GM23338 (cell line): ENCODE measurements around the gene BBX. TPM values are rescaled to one million over a fixed set of nuclear protein-coding genes. Genes with fewer than 3 reads are reported as not detected.

Experiments used
- ATAC-seq: fragments of 200-7000 bp; cut with Tn5 transposase; 3 replicates; pipeline ENCODE4 v1.9.1; 2020
- DNase-seq: peaks from one replicate; pipeline ENCODE4 v3.0.0-alpha.2; 2015; ENCODE audit warnings: low spot score
- H2AFZ ChIP-seq: fragments of 200-600 bp; sonication (generic); 2 replicates; pipeline ENCODE4 v1.8.0; 2016; ENCODE audit warnings: antibody characterized with exemption, mild to moderate bottlenecking, moderate library complexity
- H3F3A ChIP-seq: fragments of 200-600 bp; sonication (generic); replicated peaks from 2 replicates; pipeline ENCODE4 v1.8.0; 2017; ENCODE audit warnings: antibody characterized with exemption, mixed run types, low read depth
- H3K27ac ChIP-seq: fragments of 200-600 bp; sonication (generic); 2 replicates; pipeline ENCODE4 v1.6.1; 2016; ENCODE audit warnings: low read depth
- H3K27me3 ChIP-seq: fragments of 200-600 bp; sonication (generic); 2 replicates; pipeline ENCODE4 v1.8.0; 2016; ENCODE audit warnings: mild to moderate bottlenecking, mixed run types, moderate library complexity; ENCODE audit not compliant: insufficient read depth
- H3K36me3 ChIP-seq: fragments of 200-600 bp; sonication (generic); 2 replicates; pipeline ENCODE4 v1.8.0; 2016; ENCODE audit warnings: mild to moderate bottlenecking; ENCODE audit not compliant: insufficient read depth
- H3K4me1 ChIP-seq: fragments of 200-600 bp; sonication (generic); 2 replicates; pipeline ENCODE4 v1.8.0; 2016; ENCODE audit warnings: mild to moderate bottlenecking, moderate library complexity; ENCODE audit not compliant: insufficient read depth
- H3K4me2 ChIP-seq: fragments of 200-600 bp; sonication (generic); 2 replicates; pipeline ENCODE4 v1.7.1; 2017; ENCODE audit warnings: mixed run types
- H3K4me3 ChIP-seq: fragments of 200-600 bp; sonication (generic); 2 replicates; pipeline ENCODE4 v1.6.1; 2016; ENCODE audit warnings: mixed run types
- H3K79me2 ChIP-seq: fragments of 200-600 bp; sonication (generic); replicated peaks from 2 replicates; pipeline ENCODE4 v1.8.0; 2017; ENCODE audit warnings: mild to moderate bottlenecking; ENCODE audit not compliant: insufficient read depth
- H3K9me2 ChIP-seq: fragments of 200-600 bp; sonication (generic); 2 replicates; pipeline ENCODE4 v1.8.0; 2017; ENCODE audit not compliant: insufficient read depth
- H4K20me1 ChIP-seq: fragments of 200-600 bp; sonication (generic); replicated peaks from 2 replicates; pipeline ENCODE4 v1.8.0; 2017; ENCODE audit warnings: mild to moderate bottlenecking; ENCODE audit not compliant: insufficient read depth
- H3K27ac Mint-ChIP-seq: 2 replicates; pipeline ENCODE4 v1.8.0; 2020; ENCODE audit warnings: inconsistent platforms, mild to moderate bottlenecking, moderate library complexity, mixed read lengths
- H3K27me3 Mint-ChIP-seq: 3 replicates; pipeline ENCODE4 v1.8.0; 2022; ENCODE audit warnings: low read depth, mild to moderate bottlenecking, moderate library complexity, mixed read lengths, inconsistent platforms; ENCODE audit not compliant: insufficient read depth, poor library complexity
- H3K36me3 Mint-ChIP-seq: 3 replicates; pipeline ENCODE4 v1.8.0; 2021; ENCODE audit warnings: low read depth, mild to moderate bottlenecking, inconsistent platforms, moderate library complexity, mixed read lengths
- H3K4me1 Mint-ChIP-seq: 3 replicates; pipeline ENCODE4 v1.8.0; 2020; ENCODE audit warnings: mild to moderate bottlenecking, inconsistent platforms, mixed read lengths
- H3K4me3 Mint-ChIP-seq: 3 replicates; pipeline ENCODE4 v1.8.0; 2021; ENCODE audit warnings: moderate library complexity, mild to moderate bottlenecking, inconsistent platforms, mixed read lengths
- H3K9me3 Mint-ChIP-seq: 3 replicates; pipeline ENCODE4 v1.8.0; 2020; ENCODE audit warnings: moderate library complexity, mild to moderate bottlenecking, inconsistent platforms, mixed read lengths
- CREB1 ChIP-seq: fragments of 250-450 bp; sonication (Bioruptor Pico); IDR thresholded peaks from 2 replicates; pipeline ENCODE4 v1.5.0; 2020; ENCODE audit warnings: low read depth, mild to moderate bottlenecking, moderate library complexity
- CTCF ChIP-seq, 2 experiments: fragments of 200-600 bp in 1 of 2; sonication (generic) in 1 of 2; conservative IDR thresholded peaks; 2 replicates each; pipeline versions ENCODE4 v1.5.1 to v1.6.1; 2016 to 2017; ENCODE audit warnings: antibody characterized with exemption in 2 of 2, low read depth in 2 of 2, mild to moderate bottlenecking in 2 of 2, moderate library complexity in 1 of 2
- EZH2 ChIP-seq: fragments of 200-600 bp; sonication (generic); IDR thresholded peaks from one replicate; pipeline ENCODE4 v1.8.0; 2017; ENCODE audit warnings: antibody characterized with exemption, mild to moderate bottlenecking, low read depth; ENCODE audit not compliant: unreplicated experiment
- EZH2phosphoT487 ChIP-seq: fragments of 200-600 bp; sonication (generic); IDR thresholded peaks from one replicate; pipeline ENCODE4 v1.8.1; 2018; ENCODE audit warnings: antibody characterized with exemption; ENCODE audit not compliant: unreplicated experiment
- NANOG ChIP-seq: IDR thresholded peaks from 2 replicates; pipeline ENCODE4 v1.6.1; 2016; ENCODE audit warnings: antibody characterized with exemption, borderline replicate concordance
- POLR2AphosphoS5 ChIP-seq: IDR thresholded peaks from 2 replicates; pipeline ENCODE4 v1.6.1; 2016; ENCODE audit warnings: antibody characterized with exemption, low read depth
- STAT1 ChIP-seq: IDR thresholded peaks from one replicate; pipeline ENCODE4 v1.6.1; 2016; ENCODE audit warnings: antibody characterized with exemption; ENCODE audit not compliant: unreplicated experiment
- ZNF114 ChIP-seq: fragments of 250-450 bp; sonication (Bioruptor Pico); IDR thresholded peaks from 2 replicates; pipeline ENCODE4 v1.5.0; 2020; ENCODE audit warnings: mild to moderate bottlenecking, moderate library complexity
- ZNF331 ChIP-seq: fragments of 250-450 bp; sonication (Bioruptor Pico); IDR thresholded peaks from 2 replicates; pipeline ENCODE4 v1.5.0; 2020; ENCODE audit warnings: low read depth, mild to moderate bottlenecking, moderate library complexity
- ZNF462 ChIP-seq: fragments of 250-450 bp; sonication (Bioruptor Pico); IDR thresholded peaks from 2 replicates; pipeline ENCODE4 v1.5.0; 2020; ENCODE audit warnings: mild to moderate bottlenecking, moderate library complexity
- polyA plus RNA-seq: library from polyadenylated mRNA; unstranded; fragments of >200 nt; fragmentation: Nextera tagmentation; extraction: Ambion mirVana; gene quantifications from 2 replicates; pipeline ENCODE4 v1.2.1, GENCODE V29; 2016
- total RNA-seq: library from RNA; depleted of rRNA; stranded (reverse); fragments of >200 nt; shearing (Covaris generic); gene quantifications from 2 replicates; pipeline ENCODE4 v1.2.3, GENCODE V29; 2014
- TF ChIP-seq, protein P1 (sequence below): IDR thresholded peaks from 2 replicates; pipeline ENCODE4 v1.6.1; 2016; ENCODE audit warnings: antibody characterized with exemption

BBX gene
- total and polyA plus RNA-seq, 2 experiments from 2014 or later, result 35.2 to 44.1 TPM

- no peak for TF ChIP-seq CTCF (conservative IDR thresholded peaks at IDR 0.05; ENCODE audit: low read depth in 2 of 2)
These were observed 206.9 kb downstream of the BBX start (continued) for GRCh38 chr3:107729686-107730085.

- Histone ChIP-seq H3K27me3 (no peaks in the 10 kb centered on the region), H3K27ac (no peak overlapping the region), H3K79me2 (no peaks in the 10 kb centered on the region), H3F3A (no peaks in the 10 kb centered on the region), H3K4me2 (no peak overlapping the region), H3K36me3 (0 out of 2 replicates have a peak, but pooled peaks cover 1% of the 10 kb centered on the region), H4K20me1 (no peaks in the 10 kb centered on the region), H3K4me1 (no peaks in the 10 kb centered on the region), H3K4me3 (no peak overlapping the region), H2AFZ (no peak overlapping the region), H3K9me2 (no peaks in the 10 kb centered on the region)
- Mint-ChIP-seq H3K36me3 (peaks cover 3% of the 10 kb centered on the region; the same call in 2 of the 3 replicates), H3K4me1 (no peaks in the 10 kb centered on the region), H3K4me3 (no peak overlapping the region), H3K9me3 (no peaks in the 10 kb centered on the region), H3K27ac (no peak overlapping the region), H3K27me3 (peaks cover 2% of the 10 kb centered on the region)
- ATAC-seq (no peak), DNase-seq (no peak)
- TF ChIP-seq STAT1 (no peak), NANOG (no peak), ZNF114 (CRISPR knock-in tag) (no peak), CREB1 (no peak), POLR2AphosphoS5 (no peak), EZH2 (no peak), ZNF331 (CRISPR knock-in tag) (no peak), CTCF (conservative IDR thresholded peaks at IDR 0.05; ENCODE audit: low read depth in 2 of 2) (no peak), ZNF462 (CRISPR knock-in tag) (no peak), EZH2phosphoT487 (no peak)
- TF ChIP-seq, protein P1, sequence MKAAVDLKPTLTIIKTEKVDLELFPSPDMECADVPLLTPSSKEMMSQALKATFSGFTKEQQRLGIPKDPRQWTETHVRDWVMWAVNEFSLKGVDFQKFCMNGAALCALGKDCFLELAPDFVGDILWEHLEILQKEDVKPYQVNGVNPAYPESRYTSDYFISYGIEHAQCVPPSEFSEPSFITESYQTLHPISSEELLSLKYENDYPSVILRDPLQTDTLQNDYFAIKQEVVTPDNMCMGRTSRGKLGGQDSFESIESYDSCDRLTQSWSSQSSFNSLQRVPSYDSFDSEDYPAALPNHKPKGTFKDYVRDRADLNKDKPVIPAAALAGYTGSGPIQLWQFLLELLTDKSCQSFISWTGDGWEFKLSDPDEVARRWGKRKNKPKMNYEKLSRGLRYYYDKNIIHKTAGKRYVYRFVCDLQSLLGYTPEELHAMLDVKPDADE, result no peak
These were observed 211.6 kb downstream of the BBX start for GRCh38 chr3:107734317-107734716.
